HG03039 (cell line): ENCODE measurements around the gene PACRG.

Experiments
- ATAC-seq: cut with Tn5 transposase; IDR thresholded peaks from one replicate; pipeline ENCODE4 v1.9.1; 2021; ENCODE audit warnings: mild to moderate bottlenecking, moderate library complexity; ENCODE audit not compliant: unreplicated experiment

PACRG gene

GRCh38 chr6:162862462-162862861, 134.7 kb downstream of the PACRG start:
- no peak for ATAC-seq

- no peak for ATAC-seq
Measured at GRCh38 chr6:162862941-162863340, 135.2 kb downstream of the PACRG start.

- ATAC-seq = no peak
Measured at GRCh38 chr6:162863821-162864220, 136.0 kb downstream of the PACRG start.

GRCh38 chr6:162864911-162865310, 137.1 kb downstream of the PACRG start:
- ATAC-seq = no peak

GRCh38 chr6:162866656-162867055, 138.9 kb downstream of the PACRG start:
- no peak for ATAC-seq

- no peak for ATAC-seq
Measured at GRCh38 chr6:162868397-162868796, 140.6 kb downstream of the PACRG start.

- ATAC-seq = no peak
Measured at GRCh38 chr6:162871966-162872365, 144.2 kb downstream of the PACRG start.

- ATAC-seq = no peak
Measured at GRCh38 chr6:162873537-162873936, 145.8 kb downstream of the PACRG start.

- no peak for ATAC-seq
Measured at GRCh38 chr6:162875070-162875469, 147.3 kb downstream of the PACRG start.

- ATAC-seq = no peak
Measured at GRCh38 chr6:162882801-162883481, 155.2 kb downstream of the PACRG start.

GRCh38 chr6:162887981-162888689, 160.4 kb downstream of the PACRG start:
- no peak for ATAC-seq

- no peak for ATAC-seq
Measured at GRCh38 chr6:162889303-162889702, 161.5 kb downstream of the PACRG start.

- no peak for ATAC-seq
Measured at GRCh38 chr6:162898011-162898410, 170.2 kb downstream of the PACRG start.

- ATAC-seq = no peak
Measured at GRCh38 chr6:162899148-162899547, 171.4 kb downstream of the PACRG start.

- ATAC-seq = no peak
Measured at GRCh38 chr6:162900503-162900902, 172.7 kb downstream of the PACRG start.

GRCh38 chr6:162904069-162904663, 176.4 kb downstream of the PACRG start:
- ATAC-seq = no peak

- no peak for ATAC-seq
Measured at GRCh38 chr6:162906479-162906878, 178.7 kb downstream of the PACRG start.

GRCh38 chr6:162907876-162908481, 180.2 kb downstream of the PACRG start:
- ATAC-seq = no peak

GRCh38 chr6:162913206-162913605, 185.4 kb downstream of the PACRG start:
- ATAC-seq = no peak

GRCh38 chr6:162917506-162917905, 189.7 kb downstream of the PACRG start:
- ATAC-seq = no peak

- no peak for ATAC-seq
Measured at GRCh38 chr6:162921062-162921461, 193.3 kb downstream of the PACRG start.
